ENCODE data around the gene CCDC43.
"Not testable (repeated sequence)": the region's sequence is repeated elsewhere in the genome, so short reads cannot be mapped to it uniquely, and the experiment has no call there.

The CCDC43 gene

DNA sequence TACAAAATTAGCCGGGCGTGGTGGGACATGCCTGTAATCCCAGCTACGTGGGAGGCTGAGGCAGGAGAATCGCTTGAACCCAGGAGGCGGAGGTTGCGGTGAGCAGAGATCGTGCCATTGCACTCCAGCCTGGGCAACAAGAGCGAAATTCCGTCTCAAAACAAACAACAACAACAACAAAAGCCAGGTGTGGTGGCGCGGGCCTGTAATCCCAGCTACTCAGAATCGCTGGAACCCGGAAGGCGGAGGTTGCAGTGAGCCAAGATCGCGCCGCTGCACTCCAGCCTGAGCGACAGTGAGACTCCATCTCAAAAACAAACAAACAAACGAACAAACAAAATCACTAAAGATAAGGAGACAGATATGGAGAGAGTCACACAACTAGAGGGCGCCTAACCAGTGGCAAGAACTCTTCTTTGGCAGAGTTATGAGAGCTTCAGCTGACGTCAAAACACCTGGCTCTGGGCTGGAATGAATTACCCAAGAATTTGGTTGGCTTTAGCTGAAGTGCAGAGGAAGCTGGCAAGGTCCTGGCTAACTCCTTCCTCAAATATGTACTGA lies 1.2 kb upstream of the CCDC43 start:
- not testable (repeated sequence) for H3K4ac ChIP-seq (ENCODE audit: low read depth, low read length); H4K12ac ChIP-seq (ENCODE audit: low read depth, low read length); H3K27me3 ChIP-seq (ENCODE audit: insufficient read depth, low read length); H2BK5ac ChIP-seq (ENCODE audit: low read depth, low read length, poor library complexity); H3K9ac ChIP-seq (ENCODE audit: low read length); H3K23ac ChIP-seq (ENCODE audit: low read length); H3K18ac ChIP-seq (ENCODE audit: low read length); H3K36me3 ChIP-seq (ENCODE audit: control insufficient read depth in 1 of 2, insufficient read depth in 2 of 2, low read length in 2 of 2); H2BK12ac ChIP-seq (ENCODE audit: low read length); H4K91ac ChIP-seq (ENCODE audit: low read depth, low read length); H3K27ac ChIP-seq (ENCODE audit: low read depth, low read length); H3K4me1 ChIP-seq (ENCODE audit: control insufficient read depth in 1 of 2, insufficient read depth in 2 of 2, low read length in 2 of 2); H3K4me3 ChIP-seq (ENCODE audit: low read depth, low read length); H3K9me3 ChIP-seq (ENCODE audit: insufficient read depth, low read depth, low read length); H3K79me2 ChIP-seq (ENCODE audit: control insufficient read depth, insufficient read depth, low read length, poor library complexity); H3K14ac ChIP-seq (ENCODE audit: low read length); H3K79me1 ChIP-seq (ENCODE audit: low read length); H2BK120ac ChIP-seq (ENCODE audit: insufficient read depth, low read length, poor library complexity); H2AFZ ChIP-seq (ENCODE audit: insufficient read depth, low read length, poor library complexity); H2AK5ac ChIP-seq (ENCODE audit: low read length); H3K4me2 ChIP-seq (ENCODE audit: low read length)
- DNase-seq, result peak; percentile 63 to 92
- H4K8ac ChIP-seq (ENCODE audit: low read depth, low read length), result peak overlapping the region; percentile 43
- WGBS (ENCODE audit: extremely low coverage, insufficient coverage, insufficient read length), result no CpG with 5 or more reads among the region's 21 CpGs

DNA sequence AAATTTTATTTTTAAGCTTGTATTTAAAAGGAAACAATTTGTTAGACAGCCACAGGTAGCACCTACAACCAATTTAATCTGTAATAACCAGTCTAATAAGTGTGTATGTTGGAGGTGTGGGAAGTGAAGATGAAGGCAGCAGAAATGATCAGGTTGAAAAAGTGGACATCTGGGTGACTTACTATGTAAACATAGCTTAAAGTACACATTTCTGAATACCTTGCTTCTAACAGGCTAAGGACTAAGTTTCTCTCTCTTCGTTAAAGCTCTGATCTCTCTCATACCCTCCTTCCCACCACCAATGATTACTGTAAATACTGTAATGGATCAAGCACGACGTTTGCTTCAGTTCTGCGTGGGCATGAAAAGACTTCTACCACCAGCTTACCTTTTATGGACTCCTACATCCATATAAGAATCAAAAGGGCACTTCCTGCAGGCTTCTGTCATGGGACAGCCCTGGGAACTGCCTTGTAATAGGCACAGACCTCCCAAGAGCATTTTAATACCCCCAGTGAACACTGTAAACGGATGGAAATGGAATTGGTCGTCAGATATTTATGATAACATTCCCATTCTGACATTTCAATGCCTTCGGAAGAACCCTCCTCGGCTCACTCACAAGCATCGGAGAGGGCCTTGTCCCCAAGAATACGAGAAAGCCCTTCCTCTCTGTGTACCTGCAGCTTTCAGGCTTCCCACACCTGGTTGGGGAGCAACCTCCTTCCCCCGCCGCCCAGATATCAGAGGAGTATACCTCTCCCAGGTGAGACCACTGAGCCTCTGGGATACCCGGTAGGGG lies 700 bp downstream of the CCDC43 start:
- Histone ChIP-seq H3K36me3 (ENCODE audit: control insufficient read depth in 1 of 2, insufficient read depth in 2 of 2, low read length in 2 of 2) (peaks cover 0 to 4% of the 10 kb centered on the region in 2 experiments), H2BK120ac (ENCODE audit: insufficient read depth, low read length, poor library complexity) (peak overlapping the region; percentile 59), H2BK5ac (ENCODE audit: low read depth, low read length, poor library complexity) (peak overlapping the region; percentile 52), H4K8ac (ENCODE audit: low read depth, low read length) (peak overlapping the region; percentile 98), H3K4me1 (ENCODE audit: control insufficient read depth in 1 of 2, insufficient read depth in 2 of 2, low read length in 2 of 2) (peaks cover 0 to 7% of the 10 kb centered on the region in 2 experiments), H3K4ac (ENCODE audit: low read depth, low read length) (peak overlapping the region; percentile 89), H3K9ac (ENCODE audit: low read length) (peak overlapping the region; percentile 89), H2AFZ (ENCODE audit: insufficient read depth, low read length, poor library complexity) (peak overlapping the region; percentile 82), H3K4me2 (ENCODE audit: low read length) (peak overlapping the region; percentile 92), H2AK5ac (ENCODE audit: low read length) (peak overlapping the region; percentile 33), H3K23ac (ENCODE audit: low read length) (no peak overlapping the region), H4K12ac (ENCODE audit: low read depth, low read length) (peak overlapping the region; percentile 88), H3K79me1 (ENCODE audit: low read length) (peaks cover 8% of the 10 kb centered on the region), H3K79me2 (ENCODE audit: control insufficient read depth, insufficient read depth, low read length, poor library complexity) (peaks cover 8% of the 10 kb centered on the region), H3K4me3 (ENCODE audit: low read depth, low read length) (peak overlapping the region; percentile 95), H3K14ac (ENCODE audit: low read length) (peak overlapping the region; percentile 85), H2BK12ac (ENCODE audit: low read length) (no peak overlapping the region), H3K18ac (ENCODE audit: low read length) (peak overlapping the region; percentile 89), H3K27ac (ENCODE audit: low read depth, low read length) (peak overlapping the region; percentile 56), H4K91ac (ENCODE audit: low read depth, low read length) (peak overlapping the region; percentile 53), H3K27me3 (ENCODE audit: insufficient read depth, low read length) (no peaks in the 10 kb centered on the region), H3K9me3 (ENCODE audit: insufficient read depth, low read depth, low read length) (no peaks in the 10 kb centered on the region)
- no peak for DNase-seq
- WGBS (ENCODE audit: extremely low coverage, insufficient coverage, insufficient read length), result no CpG with 5 or more reads among the region's 13 CpGs

DNA sequence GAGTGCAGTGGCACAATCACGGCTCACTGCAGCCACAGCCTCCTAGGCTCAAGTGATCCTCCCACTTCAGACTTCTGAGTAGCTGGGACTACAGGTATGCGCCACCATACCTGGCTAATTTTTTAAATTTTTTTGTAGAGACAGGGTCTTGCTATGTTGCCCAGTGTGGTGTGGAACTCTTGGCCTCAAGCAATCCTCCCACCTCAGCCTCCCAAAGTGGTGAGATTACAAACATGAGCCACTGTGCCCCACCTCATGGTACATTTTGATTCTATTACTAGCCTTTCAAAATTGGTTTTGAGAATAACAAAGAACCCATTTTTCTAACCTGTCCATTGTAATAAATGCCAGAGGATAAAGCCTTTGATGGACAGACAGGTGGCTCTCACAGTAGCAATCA lies 1.4 kb downstream of the CCDC43 start:
- Histone ChIP-seq H3K36me3 (ENCODE audit: control insufficient read depth in 1 of 2, insufficient read depth in 2 of 2, low read length in 2 of 2) (peaks cover 0 to 7% of the 10 kb centered on the region in 2 experiments), H3K18ac (ENCODE audit: low read length) (no peak overlapping the region), H3K23ac (ENCODE audit: low read length) (no peak overlapping the region), H4K91ac (ENCODE audit: low read depth, low read length) (no peak overlapping the region), H3K9ac (ENCODE audit: low read length) (no peak overlapping the region), H3K79me2 (ENCODE audit: control insufficient read depth, insufficient read depth, low read length, poor library complexity) (peaks cover 8% of the 10 kb centered on the region), H3K4me2 (ENCODE audit: low read length) (no peak overlapping the region), H4K12ac (ENCODE audit: low read depth, low read length) (no peak overlapping the region), H4K8ac (ENCODE audit: low read depth, low read length) (no peak overlapping the region), H3K9me3 (ENCODE audit: insufficient read depth, low read depth, low read length) (no peaks in the 10 kb centered on the region), H2AK5ac (ENCODE audit: low read length) (no peak overlapping the region), H3K27ac (ENCODE audit: low read depth, low read length) (no peak overlapping the region), H2AFZ (ENCODE audit: insufficient read depth, low read length, poor library complexity) (no peak overlapping the region), H2BK120ac (ENCODE audit: insufficient read depth, low read length, poor library complexity) (no peak overlapping the region), H3K4me1 (ENCODE audit: control insufficient read depth in 1 of 2, insufficient read depth in 2 of 2, low read length in 2 of 2) (peaks cover 0 to 7% of the 10 kb centered on the region in 2 experiments), H3K79me1 (ENCODE audit: low read length) (peaks cover 8% of the 10 kb centered on the region), H3K4ac (ENCODE audit: low read depth, low read length) (peak overlapping the region; percentile 37), H3K4me3 (ENCODE audit: low read depth, low read length) (no peak overlapping the region), H2BK5ac (ENCODE audit: low read depth, low read length, poor library complexity) (no peak overlapping the region), H2BK12ac (ENCODE audit: low read length) (no peak overlapping the region), H3K14ac (ENCODE audit: low read length) (no peak overlapping the region), H3K27me3 (ENCODE audit: insufficient read depth, low read length) (no peaks in the 10 kb centered on the region)
- WGBS (ENCODE audit: extremely low coverage, insufficient coverage, insufficient read length), result no CpG with 5 or more reads among the region's 2 CpGs
- DNase-seq, result peak in 1 of 2 donors; percentile 45

DNA sequence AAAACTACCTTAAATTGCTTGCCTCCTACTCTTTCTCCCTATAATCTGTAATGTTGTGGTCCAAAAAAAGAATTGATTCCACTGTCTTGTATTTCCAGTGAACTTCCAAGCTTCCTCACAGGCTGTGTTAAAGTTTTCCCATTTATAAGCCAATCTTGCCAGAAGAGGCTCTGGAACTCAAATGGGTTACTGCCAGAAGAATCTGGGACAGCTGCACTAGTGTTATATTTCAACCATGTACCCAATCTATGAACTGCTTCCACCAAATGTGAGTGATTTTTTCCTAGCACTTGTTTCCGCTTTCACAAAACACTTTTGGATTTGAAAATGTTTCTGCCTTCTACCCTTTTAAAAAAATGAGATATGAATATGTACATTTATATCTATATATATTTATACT lies 1.8 kb downstream of the CCDC43 start:
- Histone ChIP-seq H3K14ac (ENCODE audit: low read length) (no peak overlapping the region), H3K4me3 (ENCODE audit: low read depth, low read length) (no peak overlapping the region), H3K27me3 (ENCODE audit: insufficient read depth, low read length) (no peaks in the 10 kb centered on the region), H3K9me3 (ENCODE audit: insufficient read depth, low read depth, low read length) (no peaks in the 10 kb centered on the region), H3K4me2 (ENCODE audit: low read length) (no peak overlapping the region), H2AK5ac (ENCODE audit: low read length) (no peak overlapping the region), H3K79me2 (ENCODE audit: control insufficient read depth, insufficient read depth, low read length, poor library complexity) (peaks cover 8% of the 10 kb centered on the region), H4K91ac (ENCODE audit: low read depth, low read length) (no peak overlapping the region), H4K8ac (ENCODE audit: low read depth, low read length) (no peak overlapping the region), H2BK5ac (ENCODE audit: low read depth, low read length, poor library complexity) (no peak overlapping the region), H3K18ac (ENCODE audit: low read length) (no peak overlapping the region), H2AFZ (ENCODE audit: insufficient read depth, low read length, poor library complexity) (no peak overlapping the region), H3K79me1 (ENCODE audit: low read length) (peaks cover 8% of the 10 kb centered on the region), H3K4me1 (ENCODE audit: control insufficient read depth in 1 of 2, insufficient read depth in 2 of 2, low read length in 2 of 2) (peaks cover 0 to 7% of the 10 kb centered on the region in 2 experiments), H2BK120ac (ENCODE audit: insufficient read depth, low read length, poor library complexity) (no peak overlapping the region), H4K12ac (ENCODE audit: low read depth, low read length) (no peak overlapping the region), H3K36me3 (ENCODE audit: control insufficient read depth in 1 of 2, insufficient read depth in 2 of 2, low read length in 2 of 2) (peaks cover 2 to 9% of the 10 kb centered on the region in 2 experiments), H3K4ac (ENCODE audit: low read depth, low read length) (no peak overlapping the region), H2BK12ac (ENCODE audit: low read length) (no peak overlapping the region), H3K23ac (ENCODE audit: low read length) (no peak overlapping the region), H3K9ac (ENCODE audit: low read length) (no peak overlapping the region), H3K27ac (ENCODE audit: low read depth, low read length) (no peak overlapping the region)
- DNase-seq, result no peak
- whole genome bisulfite sequencing (ENCODE audit: extremely low coverage, insufficient coverage, insufficient read length), result no CpG with 5 or more reads among the region's 1 CpG

Data from trophoblast cell (in vitro differentiated cells and primary cell).